Osteoblast (primary cell): ENCODE measurements around the gene ADNP2. TPM values are rescaled to one million over a fixed set of nuclear protein-coding genes. Genes with fewer than 3 reads are reported as not detected.
A peak's percentile ranks its signal among the peaks of the same experiment; 100 is the strongest.

Source experiments
- DNase-seq: peaks from one replicate; pipeline ENCODE4 v3.0.0; 2011; ENCODE audit warnings: low spot score, mixed read lengths; ENCODE audit not compliant: insufficient read length; ENCODE audit errors: missing footprints
- H2AFZ ChIP-seq: 2 replicates; pipeline ENCODE4 v1.6.0; 2011; ENCODE audit warnings: mild to moderate bottlenecking, low read length
- H3K27ac ChIP-seq: 2 replicates; pipeline ENCODE4 v1.5.1; 2011; ENCODE audit warnings: mild to moderate bottlenecking, low read depth, low read length, moderate library complexity
- H3K27me3 ChIP-seq: 2 replicates; pipeline ENCODE4 v1.6.0; 2012; ENCODE audit warnings: mild to moderate bottlenecking, control low read depth, inconsistent platforms, low read length, moderate library complexity; ENCODE audit not compliant: insufficient read depth
- H3K36me3 ChIP-seq: 2 replicates; pipeline ENCODE4 v1.5.1; 2011; ENCODE audit warnings: mild to moderate bottlenecking, low read length, control low read depth, moderate library complexity; ENCODE audit not compliant: insufficient read depth
- H3K4me1 ChIP-seq: 2 replicates; pipeline ENCODE4 v1.5.1; 2011; ENCODE audit warnings: mild to moderate bottlenecking, low read length, control low read depth, moderate library complexity; ENCODE audit not compliant: insufficient read depth
- H3K4me2 ChIP-seq: 2 replicates; pipeline ENCODE4 v1.6.0; 2011; ENCODE audit warnings: mild to moderate bottlenecking, low read length; ENCODE audit not compliant: insufficient read depth
- H3K4me3 ChIP-seq: fragments of 200-600 bp; sonication (generic); 3 replicates; pipeline ENCODE4 v1.5.1; 2012; ENCODE audit warnings: mild to moderate bottlenecking, low read length, inconsistent platforms; ENCODE audit not compliant: insufficient read depth
- H3K79me2 ChIP-seq: 2 replicates; pipeline ENCODE4 v1.6.0; 2012; ENCODE audit warnings: mild to moderate bottlenecking, low read length, control low read depth, inconsistent platforms; ENCODE audit not compliant: insufficient read depth
- H3K9me3 ChIP-seq: 2 replicates; pipeline ENCODE4 v1.5.1; 2011; ENCODE audit warnings: low read depth, low read length, control low read depth
- H4K20me1 ChIP-seq: 2 replicates; pipeline ENCODE4 v1.6.0; 2012; ENCODE audit warnings: mild to moderate bottlenecking, low read length, control low read depth; ENCODE audit not compliant: insufficient read depth
- CTCF ChIP-seq: IDR thresholded peaks from 2 replicates; pipeline ENCODE4 v1.5.1; 2011; ENCODE audit warnings: mild to moderate bottlenecking, low read depth, low read length, moderate library complexity; ENCODE audit errors: extremely low read depth
- total RNA-seq: library from RNA; depleted of rRNA; stranded (reverse); fragments of >200 nt; gene quantifications from 2 replicates; pipeline ENCODE4 v1.2.3, GENCODE V29; 2012

Gene ADNP2
- total RNA-seq, 1 donor = 22.1 TPM

GRCh38 chr18:80104364-80104779, 4.7 kb upstream of the ADNP2 start:
- no peak overlapping the region for H3K4me3 ChIP-seq
- no peak overlapping the region for H2AFZ ChIP-seq
- peaks cover 6% of the 10 kb centered on the region for H3K27me3 ChIP-seq
- H3K4me2 ChIP-seq = no peak overlapping the region
- no peaks in the 10 kb centered on the region for H3K36me3 ChIP-seq
- no peaks in the 10 kb centered on the region for H3K9me3 ChIP-seq
- H3K4me1 ChIP-seq = peaks cover 8% of the 10 kb centered on the region
- no peak for DNase-seq
- TF ChIP-seq CTCF = no peak
- H4K20me1 ChIP-seq = peaks cover 4% of the 10 kb centered on the region
- no peaks in the 10 kb centered on the region for H3K79me2 ChIP-seq
- H3K27ac ChIP-seq = no peak overlapping the region

- Histone ChIP-seq H3K4me1 (peaks cover 14% of the 10 kb centered on the region), H3K79me2 (peaks cover 10% of the 10 kb centered on the region), H3K4me3 (no peak overlapping the region), H3K9me3 (no peaks in the 10 kb centered on the region), H2AFZ (no peak overlapping the region), H3K27ac (no peak overlapping the region), H3K4me2 (no peak overlapping the region), H3K27me3 (peaks cover 6% of the 10 kb centered on the region), H3K36me3 (no peaks in the 10 kb centered on the region), H4K20me1 (peaks cover 13% of the 10 kb centered on the region)
- no peak for TF ChIP-seq CTCF
- no peak for DNase-seq
Measured at GRCh38 chr18:80105369-80106167, 3.5 kb upstream of the ADNP2 start.

- peaks cover 18% of the 10 kb centered on the region for H3K4me1 ChIP-seq
- no peak overlapping the region for H3K27ac ChIP-seq
- H3K27me3 ChIP-seq = peaks cover 6% of the 10 kb centered on the region
- H3K79me2 ChIP-seq = peaks cover 20% of the 10 kb centered on the region
- no peaks in the 10 kb centered on the region for H3K9me3 ChIP-seq
- DNase-seq = no peak
- peaks cover 18% of the 10 kb centered on the region for H4K20me1 ChIP-seq
- H3K36me3 ChIP-seq = no peaks in the 10 kb centered on the region
- H2AFZ ChIP-seq = no peak overlapping the region
- no peak overlapping the region for H3K4me2 ChIP-seq
- TF ChIP-seq CTCF = no peak
- no peak overlapping the region for H3K4me3 ChIP-seq
Measured at GRCh38 chr18:80106482-80107051, 2.5 kb upstream of the ADNP2 start.

DNA sequence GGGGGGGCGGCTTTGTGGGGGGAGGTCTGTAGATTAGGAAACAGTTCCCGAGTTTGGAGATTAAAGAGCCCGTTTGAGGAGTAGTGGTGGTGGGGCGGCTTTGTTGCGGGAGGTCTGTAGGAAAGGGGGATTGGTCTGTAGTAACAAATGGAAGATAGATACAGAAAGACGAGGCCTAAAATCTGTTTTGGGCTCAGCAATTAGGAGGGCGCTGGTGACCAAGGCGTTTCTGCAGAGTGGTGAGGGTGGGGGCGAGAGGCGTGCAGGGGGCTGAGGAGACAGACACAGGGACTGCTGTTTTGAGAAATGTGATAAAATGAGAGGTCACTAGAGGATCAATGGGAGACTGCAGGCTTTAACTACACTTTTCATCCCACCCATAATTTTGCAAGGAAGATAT, 1.6 kb upstream of the ADNP2 start:
- Histone ChIP-seq H3K36me3 (no peaks in the 10 kb centered on the region), H3K27me3 (peaks cover 6% of the 10 kb centered on the region), H3K9me3 (no peaks in the 10 kb centered on the region), H3K79me2 (peaks cover 29% of the 10 kb centered on the region), H3K27ac (no peak overlapping the region), H3K4me1 (peaks cover 18% of the 10 kb centered on the region), H3K4me3 (no peak overlapping the region), H2AFZ (peak overlapping the region; percentile 20), H4K20me1 (peaks cover 20% of the 10 kb centered on the region), H3K4me2 (no peak overlapping the region)
- no peak for TF ChIP-seq CTCF
- DNase-seq = no peak
